H1 (cell line): ENCODE measurements around the gene CNTN5. TPM values are rescaled to one million over a fixed set of nuclear protein-coding genes. Genes with fewer than 3 reads are reported as not detected.

Source experiments
- CTCF ChIA-PET: fragments of 300-600 bp; sonication (Branson Sonifier 250); formaldehyde crosslinking; loops from one replicate; lab custom pipeline; 2021; ENCODE audit not compliant: partially characterized antibody; lab: Charles Lee
- POLR2A ChIA-PET: fragments of 300-600 bp; sonication (Branson Sonifier 250); formaldehyde crosslinking; loops from one replicate; lab custom pipeline; 2021; ENCODE audit warnings: inconsistent platforms; ENCODE audit not compliant: partially characterized antibody; lab: Charles Lee
- DNase-seq, 2 experiments: peaks; one replicate each; pipeline versions ENCODE4 v3.0.0 to v3.0.0-alpha.2; 2010 to 2022; ENCODE audit warnings: low spot score in 2 of 2, low read depth in 1 of 2, mixed read lengths in 1 of 2
- FAIRE-seq: peaks from 2 replicates; lab custom pipeline; 2011; peaks lifted over from hg19 to GRCh38; lab: Jason Lieb, UNC
- H2AFZ ChIP-seq: 2 replicates; pipeline ENCODE4 v1.8.1; 2012; ENCODE audit warnings: low read length, inconsistent platforms
- H2AK5ac ChIP-seq: 2 replicates; pipeline ENCODE4 v1.6.1; 2013; ENCODE audit warnings: low read depth, low read length
- H2BK120ac ChIP-seq: replicated peaks from 2 replicates; pipeline ENCODE3; 2013; ENCODE audit warnings: low read depth, low read length, inconsistent platforms
- H2BK12ac ChIP-seq: 2 replicates; pipeline ENCODE4 v1.6.1; 2013; ENCODE audit warnings: low read depth, low read length
- H2BK15ac ChIP-seq: 2 replicates; pipeline ENCODE4 v1.6.1; 2013; ENCODE audit warnings: low read length
- H2BK20ac ChIP-seq: 2 replicates; pipeline ENCODE4 v1.6.1; 2013; ENCODE audit warnings: low read length
- H2BK5ac ChIP-seq: 2 replicates; pipeline ENCODE4 v1.6.1; 2013; ENCODE audit warnings: low read depth, low read length
- H3K14ac ChIP-seq: 2 replicates; pipeline ENCODE4 v1.6.1; 2013; ENCODE audit warnings: inconsistent platforms; ENCODE audit not compliant: insufficient read length
- H3K18ac ChIP-seq: 2 replicates; pipeline ENCODE4 v1.6.1; 2013; ENCODE audit warnings: low read length; ENCODE audit errors: extremely low read depth
- H3K23ac ChIP-seq: 2 replicates; pipeline ENCODE4 v1.6.1; 2013; ENCODE audit warnings: inconsistent platforms; ENCODE audit not compliant: insufficient read length
- H3K23me2 ChIP-seq: 2 replicates; pipeline ENCODE4 v1.6.1; 2013; ENCODE audit warnings: low read depth, low read length
- H3K27ac ChIP-seq: 2 replicates; pipeline ENCODE4 v1.6.1; 2011; ENCODE audit warnings: low read depth, low read length, inconsistent platforms
- H3K27me3 ChIP-seq, 4 experiments: replicated peaks in 1 of 4; 1 replicate in 1 of 4; 2 replicates in 3 of 4; pipeline versions ENCODE4 v1.6.1 to v1.8.1; 2011 to 2013; ENCODE audit warnings: low read length in 3 of 4, mild to moderate bottlenecking in 3 of 4, inconsistent platforms in 2 of 4, mixed read lengths in 2 of 4, moderate library complexity in 1 of 4; ENCODE audit not compliant: control insufficient read depth in 3 of 4, insufficient read depth in 3 of 4; ENCODE audit errors: extremely low read depth in 1 of 4
- H3K36me3 ChIP-seq, 4 experiments: 2 replicates each; pipeline versions ENCODE4 v1.6.1 to v1.8.1; 2011 to 2013; ENCODE audit warnings: mild to moderate bottlenecking in 4 of 4, low read length in 3 of 4, moderate library complexity in 2 of 4, control low read depth in 1 of 4, inconsistent platforms in 1 of 4; ENCODE audit not compliant: insufficient read depth in 4 of 4, control insufficient read depth in 2 of 4
- H3K4ac ChIP-seq: replicated peaks from 2 replicates; pipeline ENCODE3; 2013; ENCODE audit warnings: low read length, low read depth, mixed read lengths, inconsistent platforms; ENCODE audit not compliant: insufficient read length
- H3K4me1 ChIP-seq, 4 experiments: replicated peaks in 1 of 4; 1 replicate in 1 of 4; 2 replicates in 3 of 4; pipeline versions ENCODE4 v1.6.1 to v1.8.1; 2011 to 2013; ENCODE audit warnings: low read length in 3 of 4, inconsistent platforms in 2 of 4, mixed read lengths in 1 of 4; ENCODE audit not compliant: insufficient read depth in 4 of 4, control insufficient read depth in 3 of 4
- H3K4me2 ChIP-seq, 2 experiments: 2 replicates each; pipeline versions ENCODE4 v1.6.1 to v1.8.1; 2011 to 2013; ENCODE audit warnings: low read depth in 2 of 2, low read length in 2 of 2, control low read depth in 1 of 2, inconsistent platforms in 1 of 2, mild to moderate bottlenecking in 1 of 2; ENCODE audit not compliant: insufficient read depth in 1 of 2
- H3K4me3 ChIP-seq, 4 experiments: fragments of 200-600, 300-600 bp in 1 of 4; sonication (generic), shearing (Covaris generic), sonication (Bioruptor Twin) in 1 of 4; 2 replicates each; pipeline versions ENCODE4 v1.5.1 to v1.8.1; 2011 to 2016; ENCODE audit warnings: low read length in 4 of 4, low read depth in 3 of 4, control low read depth in 2 of 4, inconsistent platforms in 2 of 4, mild to moderate bottlenecking in 2 of 4, mixed read lengths in 1 of 4, moderate library complexity in 1 of 4; ENCODE audit not compliant: insufficient read depth in 2 of 4; ENCODE audit errors: extremely low read depth in 1 of 4
- H3K56ac ChIP-seq: replicated peaks from 2 replicates; pipeline ENCODE3; 2013; ENCODE audit warnings: low read depth, mild to moderate bottlenecking, mixed read lengths, low read length, inconsistent platforms; ENCODE audit not compliant: insufficient read length
- H3K79me1 ChIP-seq: 2 replicates; pipeline ENCODE4 v1.6.1; 2013; ENCODE audit warnings: low read depth, low read length, control low read depth
- H3K79me2 ChIP-seq, 2 experiments: 2 replicates each; pipeline versions ENCODE4 v1.6.1 to v1.8.1; 2012 to 2013; ENCODE audit warnings: low read length in 2 of 2, mild to moderate bottlenecking in 2 of 2, inconsistent platforms in 1 of 2; ENCODE audit not compliant: insufficient read depth in 2 of 2, control insufficient read depth in 1 of 2
- H3K9ac ChIP-seq, 4 experiments: replicated peaks in 1 of 4; 1 replicate in 1 of 4; 2 replicates in 3 of 4; pipeline versions ENCODE4 v1.6.1 to v1.8.1; 2011 to 2013; ENCODE audit warnings: low read depth in 3 of 4, low read length in 3 of 4, control low read depth in 2 of 4, mild to moderate bottlenecking in 2 of 4, moderate library complexity in 2 of 4, inconsistent platforms in 1 of 4; ENCODE audit errors: extremely low read depth in 1 of 4
- H3K9me3 ChIP-seq, 2 experiments: 2 replicates each; pipeline versions ENCODE4 v1.6.1 to v1.8.1; 2012 to 2013; ENCODE audit warnings: mild to moderate bottlenecking in 2 of 2, moderate library complexity in 2 of 2, control low read depth in 1 of 2, inconsistent platforms in 1 of 2, low read depth in 1 of 2, low read length in 1 of 2, mixed read lengths in 1 of 2; ENCODE audit not compliant: insufficient read depth in 2 of 2
- H4K20me1 ChIP-seq, 2 experiments: replicated peaks in 1 of 2; 2 replicates each; pipeline versions ENCODE3 to v1.8.1; 2011 to 2013; ENCODE audit warnings: inconsistent platforms in 2 of 2, low read length in 2 of 2, mild to moderate bottlenecking in 1 of 2; ENCODE audit not compliant: insufficient read depth in 2 of 2, control insufficient read depth in 1 of 2
- H4K5ac ChIP-seq: 2 replicates; pipeline ENCODE4 v1.6.1; 2013; ENCODE audit warnings: low read length, low read depth, mixed read lengths, inconsistent platforms; ENCODE audit not compliant: insufficient read length
- H4K8ac ChIP-seq: 2 replicates; pipeline ENCODE4 v1.8.0; 2013; ENCODE audit warnings: mild to moderate bottlenecking, moderate library complexity, low read length, inconsistent platforms; ENCODE audit not compliant: insufficient read depth; ENCODE audit errors: extremely low read depth
- H4K91ac ChIP-seq: replicated peaks from 2 replicates; pipeline ENCODE3; 2013; ENCODE audit warnings: low read length, mixed read lengths, inconsistent platforms; ENCODE audit not compliant: insufficient read length
- MAX ChIP-seq: IDR thresholded peaks from 2 replicates; pipeline ENCODE4 v1.6.1; 2012; ENCODE audit warnings: inconsistent platforms
- RAD21 ChIP-seq, 2 experiments: IDR thresholded peaks in 1 of 2; conservative IDR thresholded peaks in 1 of 2; 2 replicates each; pipeline ENCODE4 v1.6.1; 2011; ENCODE audit warnings: low read depth in 2 of 2, low read length in 2 of 2, improper control_type of control experiment in 1 of 2, inconsistent platforms in 1 of 2, mild to moderate bottlenecking in 1 of 2, moderate library complexity in 1 of 2
- USF2 ChIP-seq: IDR thresholded peaks from 2 replicates; pipeline ENCODE4 v1.6.1; 2011; ENCODE audit warnings: low read length, improper control_type of control experiment
- WGBS, 2 experiments: shearing (Covaris generic) in 1 of 2; methylation state at CpG; one replicate each; pipeline versions ENCODE4 v1.1.6 to v1.1.7; 2013 to 2015; ENCODE audit warnings: low lambda C conversion rate in 2 of 2, mixed read lengths in 2 of 2, inconsistent platforms in 1 of 2, low coverage in 1 of 2, missing lambda C conversion rate in 1 of 2; ENCODE audit not compliant: insufficient replicate concordance in 2 of 2, insufficient coverage in 1 of 2, insufficient read length in 1 of 2; ENCODE audit errors: extremely low coverage in 1 of 2, missing lambda C conversion rate in 1 of 2; 5-methylcytosine and 5-hydroxymethylcytosine counted together
- polyA plus RNA-seq, 7 experiments: library from polyadenylated mRNA; depleted of rRNA in 3 of 7; stranded (reverse) in 5 of 7; unstranded in 2 of 7; fragments of >200 nt in 5 of 7; fragments of 200-250 nt in 2 of 7; gene quantifications; 1 replicate in 5 of 7; 2 replicates in 1 of 7; 4 replicates in 1 of 7; pipeline versions ENCODE4 v1.2.1 to v1.2.3, GENCODE V29; 2011 to 2013; ENCODE audit warnings: missing spikeins in 2 of 7, mixed read lengths in 2 of 7
- total RNA-seq: library from RNA; stranded (reverse); fragmentation: NEBNext Ultra II Directional; extraction: Animal tissue kit (Norgen Biotek cat#: 25700); gene quantifications from 2 replicates; pipeline ENCODE4 v1.2.1, GENCODE V29; 2021

Gene CNTN5
- total and polyA plus RNA-seq, 2 of the 8 experiments (the other 6 are each of a cell fraction or from before 2014, with no cell fraction given): not detected

- no peak for FAIRE-seq
- no peak overlapping the region for H2BK20ac ChIP-seq
- H4K91ac ChIP-seq: no peak overlapping the region
- TF ChIP-seq USF2: no peak
- no peak for TF ChIP-seq MAX
- TF ChIP-seq RAD21 (IDR thresholded peaks at IDR 0.05 in 1 of 2, conservative IDR thresholded peaks at IDR 0.05 in 1 of 2; ENCODE audit: low read depth in 2 of 2, low read length in 2 of 2): no peak
These were observed 402.8 kb downstream of the CNTN5 start for GRCh38 chr11:99423428-99423983.

More at GRCh38 chr11:99423428-99423983, 402.8 kb downstream of the CNTN5 start:
- H2BK120ac ChIP-seq: no peak overlapping the region
- 0 out of 2 replicates have a peak overlapping the region, but pooled peaks have one; percentile 2 for H3K18ac ChIP-seq
- peaks cover 4 to 28% (median 19%) of the 10 kb centered on the region in 4 experiments for H3K4me1 ChIP-seq
- peak overlapping the region; percentile 40 for H2BK5ac ChIP-seq
- H3K4me3 ChIP-seq: peak overlapping the region in 1 of 4 experiments; percentile 51; a peak in 2 of 8 replicates
- no peak overlapping the region for H2AFZ ChIP-seq
- no peak overlapping the region for H3K14ac ChIP-seq
- no peak overlapping the region for H3K56ac ChIP-seq
- H3K4me2 ChIP-seq: peak overlapping the region; percentile 49 to 64
- peaks cover 0 to 12% (median 3%) of the 10 kb centered on the region in 4 experiments; a peak in 5 of 7 replicates for H3K27me3 ChIP-seq
- no peak overlapping the region for H2AK5ac ChIP-seq
- WGBS, 2 experiments: 6% methylated on average over 4 of the region's 4 CpGs; no CpG with 5 or more reads in 1 of the 2 experiments
- peak overlapping the region; percentile 48 for H4K5ac ChIP-seq
- H3K23me2 ChIP-seq: no peaks in the 10 kb centered on the region
- POLR2A ChIA-PET: interaction anchor here (0.9 kb wide), 1 partner anchor 10 kb away, joined by 3 read pairs; no protein-coding TSS in a partner anchor
- no peak overlapping the region for H3K4ac ChIP-seq
- H3K9me3 ChIP-seq: no peaks in the 10 kb centered on the region
- no peak overlapping the region for H3K9ac ChIP-seq
- H3K79me1 ChIP-seq: no peaks in the 10 kb centered on the region
- no peak overlapping the region for H4K8ac ChIP-seq
- H2BK15ac ChIP-seq: no peak overlapping the region
- H3K36me3 ChIP-seq: no peaks in the 10 kb centered on the region
- no peak overlapping the region for H3K23ac ChIP-seq
- CTCF ChIA-PET: interaction anchor here (0.6 kb wide), 1 partner anchor 576 kb away, joined by 3 read pairs; no protein-coding TSS in a partner anchor
- H2BK12ac ChIP-seq: peak overlapping the region; percentile 91; the same call in 1 of the 2 replicates
- H3K27ac ChIP-seq: no peak overlapping the region
- DNase-seq: no peak
- H3K79me2 ChIP-seq: no peaks in the 10 kb centered on the region
- no peaks in the 10 kb centered on the region for H4K20me1 ChIP-seq
